ENCODE results near the gene ZNF574.

ZNF574 gene

GRCh38 chr19:42057846-42058245 lies 18.1 kb upstream of the ZNF574 start:
- DNase-seq: no peak

GRCh38 chr19:42059196-42059595 lies 16.8 kb upstream of the ZNF574 start:
- no peak for DNase-seq

- no peak for DNase-seq
Observed at GRCh38 chr19:42060117-42060516, 15.8 kb upstream of the ZNF574 start.

- no peak for DNase-seq
Observed at GRCh38 chr19:42062381-42062780, 13.6 kb upstream of the ZNF574 start.

- DNase-seq: no peak
Observed at GRCh38 chr19:42064432-42064831, 11.5 kb upstream of the ZNF574 start.

- DNase-seq: no peak
Observed at GRCh38 chr19:42065051-42065450, 10.9 kb upstream of the ZNF574 start.

GRCh38 chr19:42065511-42065910 lies 10.5 kb upstream of the ZNF574 start:
- DNase-seq: no peak

GRCh38 chr19:42066075-42066754 lies 9.8 kb upstream of the ZNF574 start:
- DNase-seq: peak; percentile 78

- DNase-seq: no peak
Observed at GRCh38 chr19:42067315-42067888, 8.6 kb upstream of the ZNF574 start.

GRCh38 chr19:42068361-42068755 lies 7.6 kb upstream of the ZNF574 start:
- no peak for DNase-seq

GRCh38 chr19:42068756-42069571 lies 7.0 kb upstream of the ZNF574 start:
- DNase-seq: peak; percentile 66

- peak; percentile 80 for DNase-seq
Observed at GRCh38 chr19:42069619-42070351, 6.2 kb upstream of the ZNF574 start, which contains the start of gene GRIK5. GRIK5 (minus strand) TSS chr19:42070206; CDS start chr19:42065770, 4,436 bp downstream.

GRCh38 chr19:42071247-42071646 lies 4.7 kb upstream of the ZNF574 start:
- DNase-seq: no peak

- peak; percentile 53 for DNase-seq
Observed at GRCh38 chr19:42074513-42075363, 1.2 kb upstream of the ZNF574 start.

- DNase-seq: no peak
Observed at GRCh38 chr19:42075364-42075615, 676 bp upstream of the ZNF574 start.

GRCh38 chr19:42076380-42076944 lies 496 bp downstream of the ZNF574 start:
- no peak for DNase-seq

- DNase-seq: no peak
Observed at GRCh38 chr19:42078058-42078457, 2.1 kb downstream of the ZNF574 start.

- DNase-seq: no peak
Observed at GRCh38 chr19:42078538-42079275, 2.7 kb downstream of the ZNF574 start.

GRCh38 chr19:42079276-42079669 lies 3.3 kb downstream of the ZNF574 start:
- DNase-seq: no peak

GRCh38 chr19:42079886-42080763 lies 4.2 kb downstream of the ZNF574 start:
- no peak for DNase-seq
